Body of pancreas (tissue), 4 donors: ENCODE results near the gene SETD6. TPM values are rescaled to one million over a fixed set of nuclear protein-coding genes. Genes with fewer than 3 reads are reported as not detected.

ENCODE experiments used
- ATAC-seq: fragments of 150-250 bp; one replicate; pipeline ENCODE4 v1.9.1; 2016
- DNase-seq, 4 donors: peaks; one replicate each; pipeline ENCODE4 v3.0.0-alpha.2; 2019
- H3K27ac ChIP-seq, 4 donors: fragments of 200-600 bp; sonication (generic); 1 replicate in 3 of 4; 2 replicates in 1 of 4; pipeline versions ENCODE4 v1.5.1 to v1.6.1; 2016 to 2019; ENCODE audit warnings: mild to moderate bottlenecking in 1 of 4, mixed read lengths in 1 of 4, moderate library complexity in 1 of 4
- H3K27me3 ChIP-seq, 2 donors: fragments of 200-600 bp; sonication (generic); one replicate each; pipeline ENCODE4 v1.6.0; 2016; ENCODE audit warnings: mild to moderate bottlenecking in 1 of 2
- H3K36me3 ChIP-seq, 2 donors: fragments of 200-600 bp; sonication (generic); replicated peaks in 1 of 2; 2 replicates each; pipeline ENCODE4 v1.5.1; 2016; ENCODE audit warnings: low read depth in 2 of 2; ENCODE audit not compliant: insufficient read depth in 1 of 2
- H3K4me1 ChIP-seq: fragments of 200-600 bp; sonication (generic); one replicate; pipeline ENCODE4 v1.6.0; 2016
- H3K4me3 ChIP-seq, 2 donors: fragments of 200-600 bp; sonication (generic); 1 replicate in 1 of 2; 2 replicates in 1 of 2; pipeline ENCODE4 v1.5.1; 2016 to 2019
- H3K9me3 ChIP-seq, 3 donors: fragments of 200-600 bp; sonication (generic); 1 replicate in 2 of 3; 2 replicates in 1 of 3; pipeline ENCODE4 v1.5.1; 2016
- POLR2A ChIP-seq, 3 donors: fragments of 450-650 bp; IDR thresholded peaks; one replicate each; pipeline ENCODE4 v1.6.1; 2016; ENCODE audit warnings: antibody characterized with exemption in 3 of 3, mild to moderate bottlenecking in 2 of 3
- whole genome bisulfite sequencing, 2 donors: methylation state at CpG; one replicate each; pipeline ENCODE4 v1.1.5; 2017; 5-methylcytosine and 5-hydroxymethylcytosine counted together
- intact Hi-C: fragments of 100-400 bp; cut with DNase I; formaldehyde crosslinking; loops from one replicate; pipeline ENCODE4 v1.15.1; 2023
- total RNA-seq, 2 donors: library from RNA; depleted of rRNA; stranded (reverse); fragments of >200 nt; gene quantifications; one replicate each; pipeline ENCODE4 v1.1.0, GENCODE V29; 2016
- TF ChIP-seq, protein P1 (sequence below), 7 experiments: fragments of 450-650 bp in 4 of 7; fragments of 200-600 bp in 3 of 7; sonication (generic) in 3 of 7; IDR thresholded peaks; one replicate each; pipeline ENCODE4 v1.5.1; 2016 to 2019; ENCODE audit warnings: antibody characterized with exemption in 7 of 7

SETD6 gene
- total RNA-seq, 2 donors from 2014 or later, result 67.7 to 80.8 TPM

DNA sequence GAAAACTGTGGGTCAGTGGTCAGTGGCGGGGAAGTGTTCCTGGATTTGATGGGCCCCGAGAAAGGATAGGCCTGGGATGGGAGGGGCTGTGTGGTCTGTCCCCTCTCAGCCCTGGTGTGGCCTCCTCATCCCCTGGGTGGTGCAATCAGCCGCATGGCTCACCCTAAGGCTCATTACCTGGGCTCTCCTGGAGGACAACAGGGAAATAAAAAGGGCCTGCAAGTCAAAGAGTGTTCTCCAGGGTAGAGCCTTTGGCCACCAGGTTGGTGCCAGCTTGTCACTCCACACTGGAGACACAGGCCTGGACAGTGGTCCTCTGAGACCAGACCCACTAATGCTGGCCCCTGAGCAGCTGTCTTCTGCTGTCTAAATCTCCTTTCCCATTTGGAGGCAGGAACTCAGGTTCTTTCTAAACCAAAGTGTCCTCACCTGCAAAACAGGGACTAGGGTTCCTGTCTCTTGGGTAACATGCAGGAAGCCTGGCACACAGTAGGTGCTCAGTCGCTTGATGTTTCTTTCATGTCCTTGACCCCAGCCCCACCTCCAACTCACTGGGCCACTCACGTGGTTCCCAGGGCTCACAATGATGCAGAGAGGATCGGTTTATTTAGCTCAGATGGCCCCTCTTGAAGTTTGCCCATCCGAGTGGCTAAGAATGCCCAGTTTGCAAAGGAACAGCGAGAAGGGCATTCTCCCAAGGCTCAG is 12.9 kb upstream of the SETD6 start:
- Histone ChIP-seq H3K4me1 (peaks cover 33% of the 10 kb centered on the region), H3K27ac (peak overlapping the region in 2 of 4 donors; percentile 4 to 32), H3K36me3 (no peaks in the 10 kb centered on the region), H3K9me3 (no peaks in the 10 kb centered on the region), H3K27me3 (no peaks in the 10 kb centered on the region), H3K4me3 (no peak overlapping the region)
- ATAC-seq (no peak), DNase-seq (peak in 1 of 4 donors; percentile 9)
- intact Hi-C loops, result no loop called here
- WGBS, 2 donors, result 62 to 81% methylated on average over 8 of the region's 8 CpGs
- TF ChIP-seq, protein P1, sequence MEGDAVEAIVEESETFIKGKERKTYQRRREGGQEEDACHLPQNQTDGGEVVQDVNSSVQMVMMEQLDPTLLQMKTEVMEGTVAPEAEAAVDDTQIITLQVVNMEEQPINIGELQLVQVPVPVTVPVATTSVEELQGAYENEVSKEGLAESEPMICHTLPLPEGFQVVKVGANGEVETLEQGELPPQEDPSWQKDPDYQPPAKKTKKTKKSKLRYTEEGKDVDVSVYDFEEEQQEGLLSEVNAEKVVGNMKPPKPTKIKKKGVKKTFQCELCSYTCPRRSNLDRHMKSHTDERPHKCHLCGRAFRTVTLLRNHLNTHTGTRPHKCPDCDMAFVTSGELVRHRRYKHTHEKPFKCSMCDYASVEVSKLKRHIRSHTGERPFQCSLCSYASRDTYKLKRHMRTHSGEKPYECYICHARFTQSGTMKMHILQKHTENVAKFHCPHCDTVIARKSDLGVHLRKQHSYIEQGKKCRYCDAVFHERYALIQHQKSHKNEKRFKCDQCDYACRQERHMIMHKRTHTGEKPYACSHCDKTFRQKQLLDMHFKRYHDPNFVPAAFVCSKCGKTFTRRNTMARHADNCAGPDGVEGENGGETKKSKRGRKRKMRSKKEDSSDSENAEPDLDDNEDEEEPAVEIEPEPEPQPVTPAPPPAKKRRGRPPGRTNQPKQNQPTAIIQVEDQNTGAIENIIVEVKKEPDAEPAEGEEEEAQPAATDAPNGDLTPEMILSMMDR (IDR thresholded peaks at IDR 0.05), result no peak
- TF ChIP-seq POLR2A (IDR thresholded peaks at IDR 0.05), result no peak

DNA sequence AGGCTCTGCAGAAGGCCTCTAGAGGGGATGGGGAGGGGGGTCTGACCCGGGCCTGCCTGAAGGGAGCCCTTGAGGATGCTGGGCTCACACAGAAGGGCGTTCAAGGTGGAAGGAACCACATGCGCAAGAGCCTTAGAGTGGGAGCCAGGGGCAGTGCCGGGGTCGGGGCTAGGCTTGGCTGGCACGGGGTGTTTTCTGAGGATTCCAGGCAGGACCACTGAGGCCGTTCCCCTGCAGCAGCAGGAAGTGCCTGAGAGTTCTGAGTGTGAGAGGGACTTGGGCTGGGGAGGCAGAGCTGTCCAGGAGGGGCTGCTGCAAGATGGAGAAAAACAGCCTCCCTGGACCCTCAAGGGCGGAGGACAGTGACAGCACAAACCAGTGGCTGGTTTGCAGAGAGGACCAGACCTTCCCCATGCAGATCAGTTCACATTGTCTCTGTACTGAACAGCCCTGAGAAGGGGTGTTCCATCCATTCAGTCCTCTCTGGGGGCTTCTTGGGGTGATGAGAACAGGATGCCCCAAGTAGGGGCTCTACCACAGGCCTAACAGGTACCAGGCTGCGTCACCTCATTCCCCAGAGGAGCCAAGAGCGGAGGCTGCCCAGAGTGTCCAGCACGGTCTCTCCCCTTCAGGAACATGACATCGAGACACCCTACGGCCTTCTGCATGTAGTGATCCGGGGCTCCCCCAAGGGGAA is 12.0 kb upstream of the SETD6 start:
- ATAC-seq (no peak), DNase-seq (no peak)
- no peak for TF ChIP-seq POLR2A (IDR thresholded peaks at IDR 0.05)
- TF ChIP-seq, protein P1 (IDR thresholded peaks at IDR 0.05), result no peak
- intact Hi-C loops, result no loop called here
- WGBS, 2 donors, result 82 to 89% methylated on average over 11 to 14 of the region's 14 CpGs
- Histone ChIP-seq H3K4me1 (peaks cover 25% of the 10 kb centered on the region), H3K27ac (no peak overlapping the region), H3K27me3 (no peaks in the 10 kb centered on the region), H3K36me3 (no peaks in the 10 kb centered on the region), H3K4me3 (no peak overlapping the region), H3K9me3 (no peaks in the 10 kb centered on the region)

GRCh38 chr16:58503863-58504688 is 11.2 kb upstream of the SETD6 start:
- Histone ChIP-seq H3K4me3 (no peak overlapping the region), H3K27ac (no peak overlapping the region), H3K36me3 (no peaks in the 10 kb centered on the region), H3K4me1 (peaks cover 25% of the 10 kb centered on the region), H3K9me3 (no peaks in the 10 kb centered on the region), H3K27me3 (no peaks in the 10 kb centered on the region)
- ATAC-seq, result no peak
- TF ChIP-seq POLR2A (IDR thresholded peaks at IDR 0.05), result no peak
- TF ChIP-seq, protein P1 (IDR thresholded peaks at IDR 0.05), result no peak
- WGBS, 2 donors, result 89% methylated on average over 13 to 21 of the region's 21 CpGs
- DNase-seq, result peak in 1 of 4 donors; percentile 9
- intact Hi-C loops, result no loop called here

- no peak overlapping the region for H3K27ac ChIP-seq
- ATAC-seq, result no peak
- peaks cover 11% of the 10 kb centered on the region for H3K4me1 ChIP-seq
- TF ChIP-seq, protein P1 (IDR thresholded peaks at IDR 0.05), result no peak
- TF ChIP-seq POLR2A (IDR thresholded peaks at IDR 0.05), result no peak
- H3K4me3 ChIP-seq, result no peak overlapping the region
- H3K27me3 ChIP-seq, result no peaks in the 10 kb centered on the region
- H3K36me3 ChIP-seq, result no peaks in the 10 kb centered on the region
- 73 to 82% methylated on average over 14 to 19 of the region's 20 CpGs for WGBS, 2 donors
- intact Hi-C loops, result no loop called here
- H3K9me3 ChIP-seq, result no peaks in the 10 kb centered on the region
- DNase-seq, result peak in 1 of 4 donors; percentile 10
Observed at GRCh38 chr16:58506241-58507194, 8.8 kb upstream of the SETD6 start.
